IPS-NIHi7 (cell line): ENCODE results near the gene CNOT11.

Source experiments
- DNase-seq: peaks from one replicate; pipeline ENCODE4 v3.0.0; 2012; ENCODE audit warnings: mixed read lengths; ENCODE audit errors: extremely low spot score

CNOT11 gene

DNA sequence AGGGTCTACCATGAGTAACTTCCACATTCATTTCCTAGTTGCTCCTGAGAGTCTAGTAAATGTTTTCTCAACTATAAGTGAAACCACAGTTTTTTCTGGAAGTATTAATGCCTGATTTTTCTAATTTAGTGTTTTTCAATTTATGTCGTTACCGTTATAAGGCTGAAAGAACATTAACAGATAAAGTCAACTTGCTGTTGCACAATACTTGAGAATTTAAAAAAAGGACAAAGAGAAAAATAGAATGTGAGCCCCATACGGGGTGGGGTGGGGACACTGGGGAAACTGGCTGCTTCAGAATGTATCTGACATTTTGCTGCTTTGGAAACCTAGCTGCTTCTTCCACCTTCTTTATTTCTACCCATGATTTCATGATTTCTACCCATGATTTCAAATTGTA is 26.2 kb downstream of the CNOT11 start:
- DNase-seq = no peak

DNA sequence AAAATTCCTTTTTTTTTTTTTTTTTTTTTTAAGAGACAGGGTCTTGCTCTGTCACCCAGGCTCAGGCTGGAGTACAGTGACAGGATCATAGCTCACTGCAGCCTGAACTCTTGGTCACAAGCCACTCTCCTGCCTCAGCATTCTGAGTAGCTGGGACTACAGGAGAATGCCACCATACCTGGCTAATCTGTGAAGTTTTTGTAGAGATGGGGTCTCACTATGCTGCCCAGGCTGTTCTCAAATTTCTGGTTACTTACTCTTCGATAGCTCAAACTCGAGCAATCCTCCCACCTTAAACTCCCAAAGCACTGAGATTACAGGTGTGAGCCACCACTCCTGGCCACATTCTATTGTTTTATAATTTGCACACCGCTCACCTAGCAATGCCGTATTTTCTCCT is 28.8 kb downstream of the CNOT11 start:
- DNase-seq = no peak

DNA sequence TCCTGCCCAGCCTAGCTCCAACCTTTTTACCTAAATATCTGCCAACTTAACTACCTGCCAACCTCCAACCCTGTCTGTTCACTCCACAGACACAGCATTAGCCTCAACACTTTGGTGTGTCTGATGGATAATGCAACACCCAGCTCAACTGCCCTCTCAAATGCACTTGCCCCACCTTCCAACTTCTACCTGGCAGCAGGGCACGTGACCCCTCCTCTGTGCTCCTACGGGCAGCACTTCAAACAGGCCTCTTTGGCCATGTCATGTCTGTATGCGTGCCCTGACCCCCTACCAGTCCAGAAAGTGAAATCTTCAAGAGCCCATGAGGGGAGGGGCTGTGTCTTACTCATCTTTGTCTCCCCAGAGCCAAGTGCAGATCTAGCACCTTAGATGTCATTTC is 30.3 kb downstream of the CNOT11 start:
- no peak for DNase-seq

DNA sequence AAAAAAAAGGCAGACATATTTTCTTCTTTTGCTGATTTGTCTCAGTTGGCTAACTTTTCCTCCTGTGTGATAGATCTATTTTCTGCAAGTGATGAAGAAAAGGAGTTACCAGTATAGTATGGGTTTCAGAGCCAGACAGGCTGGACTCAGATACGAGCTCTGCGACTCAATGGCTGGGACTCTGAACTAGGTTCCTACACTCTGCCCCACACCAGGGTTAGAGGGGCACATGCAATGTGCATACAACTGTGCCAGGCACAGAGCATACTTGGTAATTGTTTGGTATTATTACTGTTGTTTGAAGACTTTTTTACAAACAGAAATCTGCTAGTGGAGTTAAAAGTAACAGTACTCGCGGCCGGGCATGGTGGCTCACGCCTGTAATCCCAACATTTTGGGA is 34.0 kb downstream of the CNOT11 start:
- DNase-seq = no peak

DNA sequence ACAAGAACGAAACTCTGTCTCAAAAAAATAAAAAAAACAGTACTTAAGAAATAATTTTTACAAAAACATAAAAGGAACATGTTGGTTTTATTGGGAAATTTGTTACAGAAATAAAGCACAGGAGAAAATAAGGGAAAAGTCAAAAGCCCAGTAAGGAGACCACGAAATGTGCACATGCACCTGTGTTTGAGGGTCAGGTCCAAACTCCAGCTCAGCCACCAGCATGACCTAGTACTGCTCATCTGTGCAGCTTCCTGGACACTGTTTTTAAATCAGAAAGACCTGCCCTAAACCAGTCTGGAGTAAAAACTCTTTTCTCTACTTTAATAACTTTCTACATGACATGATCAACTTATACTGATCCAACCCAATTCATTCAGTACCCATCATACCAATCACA is 34.6 kb downstream of the CNOT11 start:
- DNase-seq = no peak

GRCh38 chr2:101290711-101291110 is 38.0 kb downstream of the CNOT11 start:
- no peak for DNase-seq

GRCh38 chr2:101291973-101292372 is 39.3 kb downstream of the CNOT11 start:
- DNase-seq = no peak

- no peak for DNase-seq
These were observed 40.9 kb downstream of the CNOT11 start for GRCh38 chr2:101293544-101293943.

DNA sequence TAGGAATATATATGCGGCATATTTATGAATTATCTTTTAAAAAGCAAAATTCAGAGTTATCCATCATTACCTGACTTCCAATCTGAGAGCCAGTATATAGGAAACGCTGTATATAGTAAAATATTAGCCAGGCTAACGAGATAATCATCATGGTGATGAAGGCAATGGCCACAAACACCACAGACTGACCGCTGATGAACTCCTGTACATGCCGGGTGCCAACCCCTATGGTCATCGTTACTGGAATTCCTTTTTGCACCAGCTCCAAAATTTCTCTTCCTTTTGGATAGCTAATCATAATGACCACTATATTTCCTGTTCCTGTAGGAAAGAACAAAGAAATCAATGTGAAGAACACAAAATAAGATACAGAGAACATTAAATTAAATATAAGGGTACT is 42.2 kb downstream of the CNOT11 start:
- no peak for DNase-seq

DNA sequence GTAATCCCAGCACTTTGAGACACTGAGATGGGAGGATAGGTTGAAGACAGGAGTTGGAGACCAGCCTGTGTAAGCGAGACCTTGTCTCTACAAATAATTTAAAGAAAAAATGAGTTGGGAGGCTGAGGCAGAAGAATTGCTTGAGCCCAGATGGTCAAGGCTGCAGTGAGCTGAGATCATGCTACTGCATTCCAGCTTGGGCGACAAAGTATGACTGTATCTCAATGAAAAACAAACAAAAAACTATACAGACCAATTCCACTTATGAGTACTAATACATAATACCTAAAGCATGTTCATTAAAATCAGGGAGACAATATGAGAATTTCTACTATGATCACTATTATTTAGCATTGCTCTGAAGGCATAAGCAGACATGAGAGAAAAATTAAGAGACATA is 43.2 kb downstream of the CNOT11 start:
- no peak for DNase-seq

DNA sequence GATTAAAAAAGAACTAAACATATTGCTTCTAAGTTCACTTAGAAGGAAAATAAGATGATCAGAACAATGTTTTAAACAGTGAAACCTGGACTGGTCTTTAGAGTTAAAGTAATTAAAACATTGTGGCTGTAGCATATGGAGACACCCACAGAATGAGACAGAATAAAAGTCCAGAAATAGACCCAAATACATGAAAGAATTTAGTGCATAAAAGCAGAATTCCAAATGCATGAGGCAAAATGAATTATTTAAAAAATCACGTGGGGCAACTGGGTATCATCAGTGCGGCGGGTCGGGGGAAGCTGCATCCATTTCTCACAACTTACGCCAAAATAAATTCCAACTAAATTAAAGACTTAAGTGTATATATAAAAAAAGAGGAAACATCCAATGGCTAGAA is 43.7 kb downstream of the CNOT11 start:
- no peak for DNase-seq

GRCh38 chr2:101297383-101297782 is 44.7 kb downstream of the CNOT11 start:
- no peak for DNase-seq

- DNase-seq = no peak
These were observed 46.9 kb downstream of the CNOT11 start for GRCh38 chr2:101299604-101300003.

DNA sequence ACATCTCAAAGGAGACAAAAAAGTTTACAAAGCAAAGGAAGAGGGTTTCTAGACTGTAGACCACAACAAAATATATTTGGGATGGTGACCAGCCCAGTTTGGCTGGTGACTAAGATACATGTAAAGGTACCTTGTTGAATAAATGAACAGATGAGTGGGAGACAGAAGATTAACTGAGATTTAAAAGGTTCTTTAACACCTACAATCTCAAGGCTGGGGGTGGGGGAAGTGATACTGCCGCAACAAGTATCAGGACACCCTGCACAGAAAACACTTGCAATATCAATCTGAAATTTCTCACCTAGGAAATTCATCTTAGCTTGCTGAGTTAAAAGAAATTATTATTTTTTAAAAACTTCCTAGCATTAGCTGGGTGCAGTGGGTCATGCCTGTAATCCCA is 47.5 kb downstream of the CNOT11 start:
- no peak for DNase-seq

GRCh38 chr2:101300836-101301235 is 48.1 kb downstream of the CNOT11 start:
- DNase-seq = no peak

DNA sequence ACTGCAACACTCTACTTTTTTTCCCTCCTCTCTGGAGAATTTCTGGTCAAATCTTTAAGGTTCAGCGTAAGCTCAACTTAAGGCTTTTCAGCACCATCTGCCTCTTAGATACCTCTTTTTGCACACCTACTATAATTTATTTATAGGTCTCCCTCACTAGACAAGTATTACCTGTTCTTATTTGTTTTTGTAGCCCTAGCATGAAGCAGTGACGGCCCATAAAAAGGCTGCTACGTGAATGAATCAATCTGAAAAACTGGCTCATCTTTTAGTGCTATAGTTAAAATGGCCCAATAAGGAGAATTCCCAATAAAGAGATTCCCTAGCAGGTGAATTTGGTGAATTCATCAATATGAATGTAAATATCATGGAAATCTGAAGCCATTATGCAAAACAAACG is 49.3 kb downstream of the CNOT11 start:
- no peak for DNase-seq

DNA sequence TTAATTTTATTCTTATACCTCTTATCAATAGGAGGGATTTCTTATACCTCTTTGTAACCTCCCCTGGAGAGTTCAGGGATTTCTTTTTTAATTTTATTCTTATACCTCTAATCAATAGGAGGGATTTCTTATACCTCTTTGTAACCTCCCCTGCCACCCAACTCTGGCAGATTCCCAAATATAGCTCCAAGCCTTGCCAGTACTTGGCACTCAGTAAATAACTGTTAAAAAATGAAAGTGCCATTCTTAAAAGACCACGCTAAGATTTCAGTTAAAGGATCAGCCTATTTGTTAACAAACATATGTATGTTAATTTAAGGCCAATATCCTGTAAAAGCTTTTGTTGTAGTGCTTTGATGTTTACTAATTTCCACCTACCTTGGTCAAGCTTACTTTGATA is 51.0 kb downstream of the CNOT11 start:
- DNase-seq = no peak

GRCh38 chr2:101305035-101305434 is 52.3 kb downstream of the CNOT11 start:
- DNase-seq = no peak

- DNase-seq = no peak
These were observed 52.9 kb downstream of the CNOT11 start for GRCh38 chr2:101305492-101306078.

DNA sequence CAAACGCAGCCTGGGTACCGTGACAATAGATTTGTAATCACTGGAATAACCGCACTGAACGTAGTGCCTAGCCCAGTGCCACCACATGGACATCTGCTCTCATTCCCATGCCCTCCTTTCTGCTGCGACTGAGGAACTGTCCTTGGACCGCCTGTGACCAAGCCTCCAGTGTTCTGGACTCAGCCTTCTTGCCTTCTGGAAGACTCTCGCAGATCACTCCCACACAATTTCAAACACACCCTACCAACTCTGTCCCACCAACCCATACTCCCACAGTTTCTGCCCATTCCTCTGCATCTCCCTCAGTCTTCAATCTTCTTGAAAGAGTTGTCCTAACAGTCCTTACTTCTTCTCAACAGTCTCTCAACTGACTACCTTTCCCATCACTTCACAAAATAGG is 53.7 kb downstream of the CNOT11 start:
- DNase-seq = no peak

DNA sequence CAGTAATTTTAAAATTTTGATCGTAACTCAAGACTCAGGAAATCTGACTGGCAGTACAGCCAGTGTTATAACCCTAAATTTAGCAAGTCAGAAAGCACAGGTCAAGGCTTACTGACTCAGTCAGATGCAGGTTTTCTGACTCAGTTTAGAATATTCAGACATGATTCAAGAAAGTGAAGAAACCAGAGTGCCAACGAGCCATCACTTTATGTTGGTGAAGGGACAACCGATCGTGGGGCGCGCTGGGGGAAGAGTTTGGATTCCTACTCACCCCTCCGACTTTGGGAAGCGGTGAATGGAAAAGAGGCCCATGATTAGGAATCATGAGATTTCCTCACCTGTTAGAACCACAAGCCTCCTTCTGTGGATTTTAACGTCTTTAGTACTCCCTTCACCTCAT is 54.8 kb downstream of the CNOT11 start:
- no peak for DNase-seq

GRCh38 chr2:101307950-101308431 is 55.3 kb downstream of the CNOT11 start:
- peak; percentile 41 for DNase-seq

DNA sequence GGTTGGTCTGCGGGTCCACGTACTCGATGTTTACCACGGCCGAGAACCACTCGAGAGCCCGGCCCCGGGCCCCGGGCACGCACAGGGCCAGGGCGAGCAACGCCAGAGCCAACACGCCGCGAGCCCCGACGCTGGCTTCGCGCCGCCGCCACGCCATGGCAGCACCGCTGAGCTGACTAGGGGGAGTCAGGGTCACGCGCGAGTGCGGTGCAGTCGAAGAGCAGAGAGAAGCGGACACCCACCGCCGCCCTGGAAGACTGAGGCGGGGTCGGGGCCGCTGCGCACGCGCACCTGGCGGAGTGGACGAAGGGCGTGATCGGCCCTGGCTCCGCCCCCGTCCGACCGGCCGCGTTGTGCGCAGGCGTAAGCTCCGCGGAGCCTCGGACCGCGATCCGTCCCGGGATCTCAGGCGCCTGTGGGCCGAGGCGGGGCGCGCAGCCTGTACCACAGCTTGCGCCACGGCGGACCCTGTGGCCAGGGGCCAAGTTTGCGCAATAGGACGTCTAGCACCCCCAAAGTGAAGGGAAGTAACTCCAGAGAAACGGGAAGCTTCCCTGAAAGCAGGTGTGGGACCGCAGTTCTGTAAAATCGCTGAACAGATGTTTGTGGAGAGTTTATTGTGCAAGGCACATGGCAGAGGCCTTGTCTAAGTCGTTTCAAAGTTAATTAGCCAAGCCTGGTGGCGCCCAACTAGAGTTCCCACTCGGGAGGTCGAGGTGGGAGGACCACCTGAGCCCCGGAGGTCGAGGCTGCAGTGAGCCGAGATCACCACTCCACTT is 55.9 kb downstream of the CNOT11 start, which contains the start of gene RNF149:
TSS of gene RNF149 (minus strand) at position 270 of the 779 bp plus-strand sequence. CDS start at position 157, 113 bp downstream.
- DNase-seq = peak; percentile 100
